ENCODE data around the gene FHOD3. TPM values are rescaled to one million over a fixed set of nuclear protein-coding genes. Genes with fewer than 3 reads are reported as not detected.

Gene FHOD3
- total and polyA plus RNA-seq, 9 of the 15 experiments (the other 6 are each of a cell fraction or from before 2014, with no cell fraction given), result 0.11 TPM; not detected in 8

GRCh38 chr18:36717422-36718110 is 420.1 kb downstream of the FHOD3 start:
- ATAC-seq, result no peak

More at GRCh38 chr18:36717422-36718110, 420.1 kb downstream of the FHOD3 start:
- POLR2A ChIA-PET, result interaction anchor here (0.7 kb wide), 2 partner anchors 9 to 467 kb away, joined by 3 to 7 read pairs; no protein-coding TSS in a partner anchor
- TF ChIP-seq IFI16 (CRISPR knock-in tag; IDR thresholded peaks at IDR 0.05) (no peak), RB1 (IDR thresholded peaks at IDR 0.05; ENCODE audit: low read depth) (no peak), TBL1XR1 (IDR thresholded peaks at IDR 0.05; ENCODE audit: low read length in 2 of 2) (no peak), ZNF41 (CRISPR knock-in tag; conservative IDR thresholded peaks at IDR 0.05) (no peak), CREB3 (tag; conservative IDR thresholded peaks at IDR 0.05; ENCODE audit: low read depth) (no peak), GABPB2 (CRISPR knock-in tag; conservative IDR thresholded peaks at IDR 0.05) (no peak), LEF1 (IDR thresholded peaks at IDR 0.05) (no peak), PATZ1 (CRISPR knock-in tag; IDR thresholded peaks at IDR 0.05; ENCODE audit: borderline replicate concordance) (no peak)
- H3K9me3 ChIP-seq (replicated peaks; ENCODE audit: control insufficient read depth, insufficient read depth, low read depth, low read length), result no peaks in the 10 kb centered on the region
- CTCF ChIA-PET (ENCODE audit: low intra/inter-chr PET ratio), result no interaction called here
- H4K20me1 ChIP-seq (replicated peaks; ENCODE audit: control insufficient read depth, insufficient read depth, low read length), result no peaks in the 10 kb centered on the region
- H3K27ac ChIP-seq (ENCODE audit: extremely low read depth, low read depth, low read length), result no peak overlapping the region
- no peak overlapping the region for H3K9ac ChIP-seq (ENCODE audit: insufficient read depth in 1 of 2, low read depth in 2 of 2, low read length in 2 of 2)
- no peak overlapping the region for H3K4me3 ChIP-seq
- H3K4me1 ChIP-seq (replicated peaks in 1 of 2; ENCODE audit: control insufficient read depth in 2 of 2, insufficient read depth in 2 of 2, low read length in 2 of 2), result peaks cover 0 to 3% of the 10 kb centered on the region in 2 experiments; a peak in 2 of 5 replicates
- no peaks in the 10 kb centered on the region for H3K9me1 ChIP-seq (ENCODE audit: control insufficient read depth, insufficient read depth, low read length)
- H3K79me2 ChIP-seq (ENCODE audit: control insufficient read depth, insufficient read depth, low read length), result no peaks in the 10 kb centered on the region
- no peak for FAIRE-seq
- intact Hi-C loops (cut with micrococcal nuclease) (no loop called here), in situ Hi-C loops (cut with MboI) (no loop called here)
- WGBS (ENCODE audit: insufficient coverage, low coverage, missing lambda C conversion rate), result 1% methylated on average over 12 of the region's 12 CpGs
- no peak overlapping the region for H3K4me2 ChIP-seq (ENCODE audit: insufficient read depth, low read length)
- no TSS peak for BruUV-seq (replicated peaks)
- no peak for DNase-seq (ENCODE audit: extremely low read depth in 1 of 4, low spot score in 3 of 4)
- H2AFZ ChIP-seq (ENCODE audit: low read depth, low read length), result no peak overlapping the region
- H3K27me3 ChIP-seq (ENCODE audit: control insufficient read depth in 2 of 2, insufficient read depth in 2 of 2, low read length in 2 of 2), result peaks cover 0 to 11% of the 10 kb centered on the region in 2 experiments; a peak in 1 of 5 replicates
- no peaks in the 10 kb centered on the region for H3K36me3 ChIP-seq (ENCODE audit: control insufficient read depth, insufficient read depth, low read length)

Data from K562 (cell line).